Measurements from ENCODE around the gene WWOX. TPM values are rescaled to one million over a fixed set of nuclear protein-coding genes. Genes with fewer than 3 reads are reported as not detected.

Gene WWOX
- total and polyA plus RNA-seq, 2 of the 4 experiments (the other 2 are of a cell fraction) = 2.7 to 5.4 TPM

DNA sequence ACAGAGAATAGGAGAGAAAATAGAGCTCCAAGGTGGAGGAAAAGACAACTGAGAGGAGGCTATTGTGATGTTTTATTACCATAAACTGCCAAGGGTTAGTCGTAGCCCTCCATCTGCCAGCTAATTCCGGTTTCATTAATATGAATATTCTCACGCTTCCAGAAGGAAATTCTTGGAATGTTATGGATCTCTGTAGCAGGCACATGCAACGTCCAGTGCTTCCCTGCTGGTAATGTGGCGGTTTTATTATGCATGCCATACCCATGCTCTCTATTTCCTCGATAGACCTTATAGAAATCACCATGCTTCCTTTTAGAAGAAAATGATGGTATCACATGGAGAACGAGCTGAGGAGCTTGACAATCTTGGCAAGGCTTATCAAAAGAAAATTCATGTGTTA is 1037.5 kb downstream of the WWOX start:
- Histone ChIP-seq H4K8ac (ENCODE audit: low read depth in 2 of 2, low read length in 2 of 2) (no peak overlapping the region), H3K14ac (replicated peaks; ENCODE audit: low read depth, low read length) (no peak overlapping the region), H3K79me1 (ENCODE audit: low read depth in 1 of 2, low read length in 2 of 2) (no peaks in the 10 kb centered on the region), H2BK120ac (ENCODE audit: low read depth, low read length) (no peak overlapping the region), H2AK5ac (ENCODE audit: low read depth, low read length) (no peak overlapping the region), H4K20me1 (ENCODE audit: insufficient read depth, low read length) (no peaks in the 10 kb centered on the region), H3K23ac (ENCODE audit: low read depth, low read length) (no peak overlapping the region), H3K9ac (ENCODE audit: low read depth, low read length) (no peak overlapping the region), H3K4me1 (ENCODE audit: control insufficient read depth, insufficient read depth, low read length) (no peaks in the 10 kb centered on the region), H2BK20ac (ENCODE audit: low read depth, low read length) (no peak overlapping the region), H3K9me1 (ENCODE audit: insufficient read depth, low read length) (no peaks in the 10 kb centered on the region), H2AFZ (replicated peaks; ENCODE audit: low read length, poor library complexity) (no peak overlapping the region), H2BK15ac (ENCODE audit: low read depth, low read length) (no peak overlapping the region), H3K56ac (ENCODE audit: extremely low read depth, insufficient read depth, low read length) (no peak overlapping the region), H2BK5ac (ENCODE audit: low read depth, low read length, poor library complexity, severe bottlenecking) (no peak overlapping the region), H4K5ac (ENCODE audit: low read depth, low read length) (no peak overlapping the region), H3K18ac (ENCODE audit: low read depth, low read length) (no peak overlapping the region), H2AK9ac (replicated peaks; ENCODE audit: low read depth, low read length, poor library complexity) (no peak overlapping the region), H3K4me3 (ENCODE audit: insufficient read depth, low read depth, low read length) (no peak overlapping the region), H3K9me3 (ENCODE audit: control insufficient read depth, insufficient read depth, low read length) (peaks cover 24% of the 10 kb centered on the region), H3K27ac (ENCODE audit: insufficient read depth, low read length) (no peak overlapping the region), H3K4me2 (ENCODE audit: low read depth, low read length) (no peak overlapping the region), H3K4ac (ENCODE audit: low read depth, low read length) (no peak overlapping the region), H3K27me3 (ENCODE audit: control insufficient read depth, insufficient read depth, low read length) (no peaks in the 10 kb centered on the region), H4K91ac (ENCODE audit: insufficient read depth, low read depth, low read length) (no peak overlapping the region), H3K36me3 (ENCODE audit: control insufficient read depth, insufficient read depth, low read length) (no peaks in the 10 kb centered on the region)
- intact Hi-C loops (cut with micrococcal nuclease) (no loop called here), in situ Hi-C loops (cut with MboI; ENCODE audit: low sequenced_read_pairs) (no loop called here), dilution Hi-C loops (cut with HindIII; ENCODE audit: low sequenced_read_pairs, unreplicated experiment) (no loop called here)
- ATAC-seq (ENCODE audit: low read depth) (no peak), DNase-seq (no peak)
- no CpG with 5 or more reads among the region's 7 CpGs for WGBS, 2 experiments (ENCODE audit: extremely low coverage in 2 of 2, insufficient read length in 1 of 2)
- BruUV-seq (replicated peaks) = no TSS peak
- TF ChIP-seq CHD1 (IDR thresholded peaks at IDR 0.05; ENCODE audit: low read depth, low read length) = no peak
- TF ChIP-seq MAZ (IDR thresholded peaks at IDR 0.05; ENCODE audit: borderline replicate concordance, low read depth, low read length) = no peak
- no peak for TF ChIP-seq POLR2A (IDR thresholded peaks at IDR 0.05; ENCODE audit: low read depth, low read length)
- TF ChIP-seq RFX5 (IDR thresholded peaks at IDR 0.05; ENCODE audit: low read depth, low read length) = no peak
- no peak for TF ChIP-seq BHLHE40 (IDR thresholded peaks at IDR 0.05; ENCODE audit: low read depth, low read length)
- no peak for TF ChIP-seq MAFK (IDR thresholded peaks at IDR 0.05; ENCODE audit: low read depth, low read length)
- TF ChIP-seq SMC3 (IDR thresholded peaks at IDR 0.05; ENCODE audit: low read depth, low read length) = no peak
- TF ChIP-seq RCOR1 (IDR thresholded peaks at IDR 0.05; ENCODE audit: insufficient replicate concordance, low read length) = no peak
- TF ChIP-seq RAD21 (IDR thresholded peaks at IDR 0.05; ENCODE audit: low read length) = no peak
- no peak for TF ChIP-seq MXI1 (IDR thresholded peaks at IDR 0.05; ENCODE audit: borderline replicate concordance, low read depth, low read length)
- TF ChIP-seq, protein P1, sequence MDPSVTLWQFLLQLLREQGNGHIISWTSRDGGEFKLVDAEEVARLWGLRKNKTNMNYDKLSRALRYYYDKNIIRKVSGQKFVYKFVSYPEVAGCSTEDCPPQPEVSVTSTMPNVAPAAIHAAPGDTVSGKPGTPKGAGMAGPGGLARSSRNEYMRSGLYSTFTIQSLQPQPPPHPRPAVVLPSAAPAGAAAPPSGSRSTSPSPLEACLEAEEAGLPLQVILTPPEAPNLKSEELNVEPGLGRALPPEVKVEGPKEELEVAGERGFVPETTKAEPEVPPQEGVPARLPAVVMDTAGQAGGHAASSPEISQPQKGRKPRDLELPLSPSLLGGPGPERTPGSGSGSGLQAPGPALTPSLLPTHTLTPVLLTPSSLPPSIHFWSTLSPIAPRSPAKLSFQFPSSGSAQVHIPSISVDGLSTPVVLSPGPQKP (IDR thresholded peaks at IDR 0.05; ENCODE audit: borderline replicate concordance, low read depth, low read length) = no peak
- no peak for TF ChIP-seq FOS (IDR thresholded peaks at IDR 0.05; ENCODE audit: low read depth, low read length)
- TF ChIP-seq, protein P2, sequence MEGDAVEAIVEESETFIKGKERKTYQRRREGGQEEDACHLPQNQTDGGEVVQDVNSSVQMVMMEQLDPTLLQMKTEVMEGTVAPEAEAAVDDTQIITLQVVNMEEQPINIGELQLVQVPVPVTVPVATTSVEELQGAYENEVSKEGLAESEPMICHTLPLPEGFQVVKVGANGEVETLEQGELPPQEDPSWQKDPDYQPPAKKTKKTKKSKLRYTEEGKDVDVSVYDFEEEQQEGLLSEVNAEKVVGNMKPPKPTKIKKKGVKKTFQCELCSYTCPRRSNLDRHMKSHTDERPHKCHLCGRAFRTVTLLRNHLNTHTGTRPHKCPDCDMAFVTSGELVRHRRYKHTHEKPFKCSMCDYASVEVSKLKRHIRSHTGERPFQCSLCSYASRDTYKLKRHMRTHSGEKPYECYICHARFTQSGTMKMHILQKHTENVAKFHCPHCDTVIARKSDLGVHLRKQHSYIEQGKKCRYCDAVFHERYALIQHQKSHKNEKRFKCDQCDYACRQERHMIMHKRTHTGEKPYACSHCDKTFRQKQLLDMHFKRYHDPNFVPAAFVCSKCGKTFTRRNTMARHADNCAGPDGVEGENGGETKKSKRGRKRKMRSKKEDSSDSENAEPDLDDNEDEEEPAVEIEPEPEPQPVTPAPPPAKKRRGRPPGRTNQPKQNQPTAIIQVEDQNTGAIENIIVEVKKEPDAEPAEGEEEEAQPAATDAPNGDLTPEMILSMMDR (conservative IDR thresholded peaks at IDR 0.05; ENCODE audit: low read depth, low read length) = no peak
- CTCF ChIA-PET = no interaction called here
- POLR2A ChIA-PET (ENCODE audit: unreplicated experiment) = no interaction called here
